ENCODE data around the gene NTSR1.

- TF ChIP-seq POLR2AphosphoS5 (IDR thresholded peaks at IDR 0.05; ENCODE audit: low read depth, low read length) = no peak
- TF ChIP-seq, protein P1, sequence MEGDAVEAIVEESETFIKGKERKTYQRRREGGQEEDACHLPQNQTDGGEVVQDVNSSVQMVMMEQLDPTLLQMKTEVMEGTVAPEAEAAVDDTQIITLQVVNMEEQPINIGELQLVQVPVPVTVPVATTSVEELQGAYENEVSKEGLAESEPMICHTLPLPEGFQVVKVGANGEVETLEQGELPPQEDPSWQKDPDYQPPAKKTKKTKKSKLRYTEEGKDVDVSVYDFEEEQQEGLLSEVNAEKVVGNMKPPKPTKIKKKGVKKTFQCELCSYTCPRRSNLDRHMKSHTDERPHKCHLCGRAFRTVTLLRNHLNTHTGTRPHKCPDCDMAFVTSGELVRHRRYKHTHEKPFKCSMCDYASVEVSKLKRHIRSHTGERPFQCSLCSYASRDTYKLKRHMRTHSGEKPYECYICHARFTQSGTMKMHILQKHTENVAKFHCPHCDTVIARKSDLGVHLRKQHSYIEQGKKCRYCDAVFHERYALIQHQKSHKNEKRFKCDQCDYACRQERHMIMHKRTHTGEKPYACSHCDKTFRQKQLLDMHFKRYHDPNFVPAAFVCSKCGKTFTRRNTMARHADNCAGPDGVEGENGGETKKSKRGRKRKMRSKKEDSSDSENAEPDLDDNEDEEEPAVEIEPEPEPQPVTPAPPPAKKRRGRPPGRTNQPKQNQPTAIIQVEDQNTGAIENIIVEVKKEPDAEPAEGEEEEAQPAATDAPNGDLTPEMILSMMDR (IDR thresholded peaks at IDR 0.05) = no peak
These were observed 66.6 kb downstream of the NTSR1 start for GRCh38 chr20:62775206-62775605.

All from Panc1 (cell line).